GM18517 (cell line): ENCODE data around the gene STN1.

Source experiments
- ATAC-seq: cut with Tn5 transposase; IDR thresholded peaks from one replicate; pipeline ENCODE4 v1.9.1; 2021; ENCODE audit warnings: mild to moderate bottlenecking, moderate library complexity; ENCODE audit not compliant: unreplicated experiment

Gene STN1

GRCh38 chr10:103895411-103896186 lies 22.4 kb downstream of the STN1 start:
- ATAC-seq: no peak

DNA sequence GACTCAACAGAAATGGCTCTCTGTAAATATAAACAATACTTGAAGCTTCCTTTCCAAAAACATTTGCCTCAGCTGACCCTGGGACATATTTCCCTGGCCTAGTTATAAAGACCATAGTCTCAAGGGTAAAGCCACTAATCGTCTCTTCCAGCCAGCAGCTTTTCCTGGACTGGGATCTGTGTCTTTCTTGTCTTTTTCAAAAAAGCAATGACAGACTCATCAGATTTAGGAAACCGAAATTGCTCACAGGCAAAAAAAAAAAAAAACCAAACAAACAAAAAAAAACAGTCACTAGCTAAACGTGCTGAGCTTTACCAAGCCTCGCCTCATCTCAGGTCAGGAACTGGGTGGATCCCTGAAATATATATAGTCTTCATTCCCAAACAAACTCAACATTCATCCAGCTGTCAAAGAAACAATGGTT lies 23.5 kb downstream of the STN1 start:
- no peak for ATAC-seq

DNA sequence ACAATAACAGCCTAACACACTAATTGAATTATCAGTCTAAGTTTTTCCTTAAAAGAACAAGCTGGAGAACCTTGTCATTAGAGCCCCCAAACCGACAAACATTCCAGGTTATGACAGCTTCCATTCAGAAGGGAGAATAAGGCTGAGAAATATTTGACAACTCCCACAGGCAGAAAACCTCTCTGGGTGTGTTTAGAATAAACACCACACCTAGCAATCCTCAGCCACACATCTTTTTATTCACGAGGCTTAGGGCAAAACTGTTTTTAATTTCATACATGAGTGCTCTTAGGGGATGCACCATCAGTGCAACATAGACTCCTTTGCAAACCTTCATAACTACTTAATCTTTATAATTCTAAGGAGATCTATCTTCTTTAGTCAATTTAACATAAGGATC lies 24.2 kb downstream of the STN1 start:
- ATAC-seq: no peak

GRCh38 chr10:103892181-103892580 lies 25.8 kb downstream of the STN1 start:
- ATAC-seq: no peak

DNA sequence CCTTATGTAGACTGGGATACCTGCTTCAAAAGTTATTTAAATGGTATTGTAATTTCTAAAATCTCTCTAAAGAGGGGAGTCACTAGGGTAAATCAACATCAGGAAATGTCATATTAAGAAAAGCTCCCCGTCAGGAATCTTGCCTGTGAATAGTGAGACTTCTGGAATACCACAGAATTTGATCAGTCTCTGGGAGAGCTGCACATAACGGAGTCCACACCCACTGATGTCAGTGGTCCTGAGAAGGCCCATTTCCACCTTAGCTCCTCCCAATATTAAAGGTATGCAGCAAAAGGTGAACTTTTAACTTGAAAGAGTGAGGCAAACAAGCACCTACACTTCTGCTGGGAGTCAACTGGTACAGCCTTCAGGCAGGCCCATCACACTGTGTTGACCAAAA lies 27.3 kb downstream of the STN1 start:
- no peak for ATAC-seq

DNA sequence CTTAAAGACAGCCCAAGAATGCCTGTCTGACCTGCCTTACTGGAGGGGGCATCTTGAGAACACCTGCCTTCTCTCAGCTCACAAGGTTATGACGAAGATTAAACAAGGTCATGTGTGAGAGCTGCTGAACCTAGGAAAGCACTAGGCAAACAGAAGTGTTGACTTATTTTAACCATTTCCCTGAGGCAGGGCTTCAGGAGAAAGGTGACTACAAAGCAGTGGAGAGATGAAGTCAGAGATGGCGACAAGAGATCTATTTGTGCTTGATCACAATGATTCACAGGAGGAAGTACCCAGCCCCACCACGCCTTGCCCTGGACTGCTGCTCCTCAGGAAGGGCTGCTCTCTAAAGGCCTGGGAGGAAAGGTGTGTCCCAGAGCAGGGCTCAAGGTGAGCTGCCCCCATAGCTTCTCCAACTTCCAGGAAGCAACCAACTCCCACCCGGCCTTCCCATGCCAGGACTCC lies 27.8 kb downstream of the STN1 start:
- ATAC-seq: no peak

DNA sequence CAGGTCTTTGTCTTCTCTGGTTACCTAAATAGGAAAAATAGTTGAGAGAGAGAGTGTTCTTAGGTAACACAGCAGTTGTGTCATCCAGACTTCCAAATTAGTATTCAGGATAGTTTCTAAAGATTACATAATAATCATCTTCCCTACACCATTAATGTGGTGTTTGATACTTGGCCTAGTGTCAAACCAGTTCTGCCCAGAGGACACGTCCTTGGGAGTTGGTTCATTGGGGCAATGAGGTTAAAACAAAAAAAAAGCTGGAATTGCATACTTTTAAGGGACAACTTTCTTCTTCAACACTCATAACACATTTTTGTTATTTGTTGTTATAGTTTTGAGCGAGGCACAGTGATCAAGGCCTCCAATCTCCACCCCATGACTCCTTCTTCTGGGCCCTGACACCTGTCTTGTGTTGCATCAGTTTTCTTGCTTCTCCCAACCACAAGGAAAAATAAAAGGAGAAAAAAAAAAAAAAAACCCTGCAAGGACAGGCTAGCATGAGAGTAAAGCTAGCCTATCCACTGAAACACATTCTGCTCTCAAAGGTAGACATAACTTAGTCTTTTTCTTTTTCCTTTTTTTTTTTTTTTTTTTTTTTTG lies 28.8 kb downstream of the STN1 start:
- no peak for ATAC-seq

GRCh38 chr10:103888113-103888841 lies 29.7 kb downstream of the STN1 start:
- no peak for ATAC-seq

DNA sequence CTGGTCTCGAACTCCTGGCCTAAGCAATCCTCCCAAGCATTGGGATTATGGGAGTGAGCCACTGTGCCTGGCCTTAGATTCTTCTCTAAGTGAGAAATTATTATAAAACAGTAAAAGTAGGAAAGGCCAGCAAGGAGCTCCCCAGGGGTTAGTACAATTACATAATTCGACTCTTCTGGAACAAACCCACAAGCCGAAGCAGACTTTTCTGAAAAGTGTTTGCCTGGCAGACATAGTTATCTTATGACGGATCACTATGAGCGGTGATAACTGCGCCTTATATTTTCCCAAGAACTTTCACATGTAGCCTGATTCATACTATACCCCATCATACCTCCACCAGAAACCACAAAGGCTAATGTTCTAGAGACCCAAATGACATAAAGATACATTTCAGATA lies 32.4 kb downstream of the STN1 start:
- no peak for ATAC-seq

GRCh38 chr10:103884681-103885139 lies 33.3 kb downstream of the STN1 start:
- no peak for ATAC-seq

DNA sequence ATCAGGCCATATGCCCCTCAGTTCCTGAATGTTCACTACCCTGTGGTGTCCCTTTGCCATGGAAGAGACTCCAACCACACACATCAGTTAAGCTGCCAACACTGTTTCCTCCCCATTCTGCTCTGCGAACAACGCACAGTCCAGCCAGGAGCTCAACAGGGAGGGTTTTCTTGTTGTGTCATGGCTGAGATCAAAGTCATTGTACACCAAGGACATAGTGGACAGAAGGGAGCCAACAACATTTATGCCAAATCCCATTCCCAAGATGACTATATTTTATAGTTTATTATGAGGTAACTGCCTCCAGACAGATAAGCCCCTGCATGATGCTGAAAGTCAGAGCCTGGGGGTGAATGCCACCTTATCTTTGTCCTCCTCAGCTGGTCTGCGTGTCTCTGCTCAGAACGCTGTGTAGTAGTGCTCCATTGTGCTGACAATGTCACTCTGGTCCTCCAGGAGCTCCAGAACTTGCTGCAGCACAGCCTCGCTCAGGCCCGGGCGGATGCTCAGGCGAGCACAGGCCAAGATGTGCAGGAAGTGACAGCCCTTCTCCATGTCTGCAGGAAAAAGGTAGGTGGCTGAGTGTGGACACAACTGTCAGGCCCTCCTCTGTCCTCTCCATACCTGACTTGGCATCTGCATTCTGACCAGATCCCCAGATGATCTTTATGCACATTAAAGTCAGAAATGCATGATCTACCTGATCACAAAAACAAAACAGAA lies 35.5 kb downstream of the STN1 start:
- no peak for ATAC-seq

DNA sequence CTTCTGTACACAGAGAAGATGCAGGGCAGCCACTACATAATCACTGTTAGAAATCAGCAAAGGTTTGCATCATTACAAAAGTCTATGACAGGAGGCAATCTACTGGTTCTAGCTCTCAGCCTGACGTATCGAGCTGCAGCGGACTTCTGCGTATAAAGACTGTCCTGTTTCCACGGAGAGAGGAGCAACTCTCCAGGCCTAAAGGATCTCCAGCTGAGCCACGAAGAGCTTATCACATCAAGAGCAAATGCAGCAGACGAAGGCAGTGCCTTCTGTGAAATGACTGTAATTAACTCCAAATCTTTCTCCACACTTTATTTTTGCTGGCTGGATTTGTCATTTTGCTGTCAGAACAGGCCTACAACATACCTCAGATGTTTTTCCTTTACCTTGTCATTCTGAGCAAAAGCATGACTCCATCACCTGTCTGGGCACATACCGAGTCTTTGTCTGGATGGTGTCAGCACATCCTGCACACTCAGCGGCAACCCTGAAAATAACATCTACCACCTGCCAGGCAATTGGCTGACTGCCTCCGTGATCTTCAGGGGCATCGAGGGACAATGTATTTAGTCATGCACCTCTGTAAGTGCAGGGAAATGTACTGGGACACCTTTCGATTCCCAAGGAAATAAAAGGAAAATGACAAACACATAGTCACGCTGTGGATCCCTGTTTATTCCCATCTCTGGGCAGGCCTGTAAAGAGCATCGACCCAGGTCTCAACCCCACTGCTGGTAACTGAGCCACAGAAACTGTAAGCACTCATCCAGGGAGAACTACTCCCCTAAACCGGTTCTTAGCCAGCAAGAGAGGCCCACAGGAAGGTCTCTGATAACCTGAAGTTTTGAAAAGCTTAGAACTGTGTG lies 36.3 kb downstream of the STN1 start:
- ATAC-seq: no peak

- no peak for ATAC-seq
Observed at GRCh38 chr10:103879831-103880230, 38.2 kb downstream of the STN1 start.

- no peak for ATAC-seq
Observed at GRCh38 chr10:103879409-103879808, 38.6 kb downstream of the STN1 start.

GRCh38 chr10:103877861-103878260 lies 40.1 kb downstream of the STN1 start:
- no peak for ATAC-seq

GRCh38 chr10:103876155-103876554 lies 41.8 kb downstream of the STN1 start:
- no peak for ATAC-seq

- no peak for ATAC-seq
Observed at GRCh38 chr10:103874730-103875129, 43.3 kb downstream of the STN1 start.

DNA sequence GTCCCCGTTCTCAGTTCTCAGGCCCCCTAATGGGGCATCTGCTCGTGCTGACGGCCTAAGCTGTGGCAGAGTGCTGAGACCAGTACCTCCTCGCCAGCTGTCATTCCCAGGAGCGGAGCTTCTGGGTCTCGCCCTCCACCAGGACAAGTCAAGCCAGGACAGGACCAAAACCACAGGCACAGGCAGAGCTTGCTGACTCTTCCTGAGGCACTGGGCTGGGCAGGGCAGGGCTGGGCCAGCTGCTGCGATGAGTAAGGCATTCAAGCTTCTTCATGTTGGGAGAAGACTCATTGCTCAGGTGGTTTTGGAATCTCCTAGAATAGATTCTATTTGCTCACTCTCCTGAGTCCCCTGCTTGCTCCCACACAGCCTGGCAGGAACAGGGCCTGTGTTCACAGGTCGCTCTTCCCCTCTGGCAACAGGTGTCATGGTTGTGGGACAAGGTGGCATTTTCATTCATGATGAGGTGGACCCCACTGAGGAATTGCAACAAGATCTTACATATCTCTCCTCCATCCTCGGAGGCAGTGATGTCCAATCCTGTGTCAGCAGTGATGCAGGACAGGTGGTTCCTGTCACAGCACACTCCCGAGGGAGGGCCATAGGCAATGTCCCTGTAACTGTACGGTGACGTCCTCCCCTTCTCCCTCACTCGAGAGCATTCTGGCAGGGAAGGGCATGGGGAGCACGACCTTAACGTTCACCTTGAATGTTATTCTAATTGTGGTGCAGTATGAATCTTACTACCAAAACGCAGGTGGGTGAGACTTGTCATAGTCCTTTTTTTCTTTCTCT lies 45.6 kb downstream of the STN1 start:
- no peak for ATAC-seq

DNA sequence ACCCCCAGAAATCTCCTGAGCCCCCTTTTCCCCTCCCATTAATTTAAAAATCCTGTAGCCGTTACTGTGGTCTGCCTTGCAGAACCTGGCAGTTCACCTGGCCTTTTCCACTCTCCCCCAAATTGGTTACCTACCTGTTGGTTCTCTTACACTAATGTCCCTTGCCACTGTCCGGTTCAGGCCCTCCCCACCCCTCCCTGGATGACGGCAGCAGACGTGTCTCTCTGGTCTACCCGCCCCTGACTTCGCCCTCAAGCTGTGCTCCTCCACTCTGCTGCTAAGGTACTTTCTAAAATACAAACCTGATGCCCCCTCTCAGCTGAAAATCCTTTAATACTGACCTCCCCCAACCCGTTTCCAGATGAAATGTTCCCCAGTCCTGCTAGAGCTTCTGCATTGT lies 47.0 kb downstream of the STN1 start:
- ATAC-seq: no peak
